Activated naive CD8-positive, alpha-beta T cell treated with anti-CD3 and anti-CD28 coated beads for 36 hours (primary cell): ENCODE data around the gene OR5AN1. TPM values are rescaled to one million over a fixed set of nuclear protein-coding genes. Genes with fewer than 3 reads are reported as not detected.

Source experiments
- DNase-seq: peaks from one replicate; pipeline ENCODE4 v3.0.0; 2021
- H3K27ac Mint-ChIP-seq: one replicate; pipeline ENCODE4 v1.8.0; 2022; ENCODE audit warnings: mild to moderate bottlenecking, moderate library complexity, mixed read lengths
- H3K27me3 Mint-ChIP-seq: one replicate; pipeline ENCODE4 v1.8.0; 2022; ENCODE audit warnings: mild to moderate bottlenecking, mixed read lengths
- H3K36me3 Mint-ChIP-seq: one replicate; pipeline ENCODE4 v1.8.0; 2021; ENCODE audit warnings: mild to moderate bottlenecking, mixed read lengths
- H3K4me1 Mint-ChIP-seq: one replicate; pipeline ENCODE4 v1.8.0; 2021; ENCODE audit warnings: mixed read lengths
- H3K4me3 Mint-ChIP-seq: one replicate; pipeline ENCODE4 v1.8.0; 2022; ENCODE audit warnings: mild to moderate bottlenecking, moderate library complexity, mixed read lengths
- H3K9me3 Mint-ChIP-seq: one replicate; pipeline ENCODE4 v1.8.0; 2022; ENCODE audit warnings: mixed read lengths
- total RNA-seq, 2 experiments: library from RNA; stranded (reverse); gene quantifications; one replicate each; pipeline ENCODE4 v1.2.3, GENCODE V29; 2021

Gene OR5AN1
- total RNA-seq, 2 experiments from 2014 or later: not detected

- Mint-ChIP-seq H3K27ac (no peak overlapping the region), H3K36me3 (no peaks in the 10 kb centered on the region), H3K4me3 (no peak overlapping the region), H3K27me3 (no peaks in the 10 kb centered on the region), H3K9me3 (peaks cover 12% of the 10 kb centered on the region), H3K4me1 (no peaks in the 10 kb centered on the region)
- no peak for DNase-seq
Measured at GRCh38 chr11:59401262-59401552, 42.5 kb downstream of the OR5AN1 start.

GRCh38 chr11:59403546-59403945 lies 44.9 kb downstream of the OR5AN1 start:
- Mint-ChIP-seq H3K36me3 (no peaks in the 10 kb centered on the region), H3K9me3 (peaks cover 12% of the 10 kb centered on the region), H3K27ac (no peak overlapping the region), H3K4me3 (no peak overlapping the region), H3K27me3 (no peaks in the 10 kb centered on the region), H3K4me1 (no peaks in the 10 kb centered on the region)
- DNase-seq: no peak

- no peak for DNase-seq
- peaks cover 18% of the 10 kb centered on the region for H3K4me1 Mint-ChIP-seq
- peaks cover 17% of the 10 kb centered on the region for H3K27me3 Mint-ChIP-seq
- no peak overlapping the region for H3K4me3 Mint-ChIP-seq
- H3K9me3 Mint-ChIP-seq: peaks cover 19% of the 10 kb centered on the region
- no peaks in the 10 kb centered on the region for H3K36me3 Mint-ChIP-seq
- H3K27ac Mint-ChIP-seq: no peak overlapping the region
Measured at GRCh38 chr11:59413646-59414045, 55.0 kb downstream of the OR5AN1 start.

GRCh38 chr11:59415111-59415510 lies 56.4 kb downstream of the OR5AN1 start:
- H3K4me1 Mint-ChIP-seq: peaks cover 18% of the 10 kb centered on the region
- DNase-seq: no peak
- H3K9me3 Mint-ChIP-seq: peaks cover 10% of the 10 kb centered on the region
- no peak overlapping the region for H3K4me3 Mint-ChIP-seq
- H3K36me3 Mint-ChIP-seq: no peaks in the 10 kb centered on the region
- H3K27me3 Mint-ChIP-seq: peaks cover 17% of the 10 kb centered on the region
- no peak overlapping the region for H3K27ac Mint-ChIP-seq

- Mint-ChIP-seq H3K4me3 (no peak overlapping the region), H3K4me1 (peaks cover 18% of the 10 kb centered on the region), H3K27me3 (peaks cover 17% of the 10 kb centered on the region), H3K9me3 (peaks cover 1% of the 10 kb centered on the region), H3K36me3 (no peaks in the 10 kb centered on the region), H3K27ac (no peak overlapping the region)
- DNase-seq: no peak
Measured at GRCh38 chr11:59416613-59417012, 57.9 kb downstream of the OR5AN1 start.

- no peaks in the 10 kb centered on the region for H3K36me3 Mint-ChIP-seq
- DNase-seq: no peak
- no peak overlapping the region for H3K27ac Mint-ChIP-seq
- H3K9me3 Mint-ChIP-seq: peaks cover 1% of the 10 kb centered on the region
- peaks cover 17% of the 10 kb centered on the region for H3K27me3 Mint-ChIP-seq
- no peak overlapping the region for H3K4me3 Mint-ChIP-seq
- peaks cover 18% of the 10 kb centered on the region for H3K4me1 Mint-ChIP-seq
Measured at GRCh38 chr11:59417023-59417422, 58.3 kb downstream of the OR5AN1 start.

- no peaks in the 10 kb centered on the region for H3K9me3 Mint-ChIP-seq
- H3K27me3 Mint-ChIP-seq: peaks cover 13% of the 10 kb centered on the region
- DNase-seq: no peak
- H3K4me3 Mint-ChIP-seq: no peak overlapping the region
- no peaks in the 10 kb centered on the region for H3K36me3 Mint-ChIP-seq
- no peak overlapping the region for H3K27ac Mint-ChIP-seq
- peaks cover 18% of the 10 kb centered on the region for H3K4me1 Mint-ChIP-seq
Measured at GRCh38 chr11:59418156-59418555, 59.5 kb downstream of the OR5AN1 start.

Other genes with a start within 250 kb of the OR5AN1 start
- 10 to 100 TPM; 85.7 to 91.7 TPM for gene FAM111A, start 216.0 kb upstream of the OR5AN1 start, total RNA-seq
- gene DTX4, start 186.8 kb upstream of the OR5AN1 start, total RNA-seq: under 1 TPM; 0.10 to 0.49 TPM
- gene MPEG1, start 146.0 kb upstream of the OR5AN1 start, total RNA-seq: under 1 TPM; 0.62 to 0.70 TPM
- gene OR5A2, start 67.5 kb downstream of the OR5AN1 start, total RNA-seq: not detected
- gene OR5A1, start 77.6 kb downstream of the OR5AN1 start, total RNA-seq: not detected
- not detected for gene OR4D6, start 98.1 kb downstream of the OR5AN1 start, total RNA-seq
- gene OR4D10, start 114.4 kb downstream of the OR5AN1 start, total RNA-seq: not detected
- not detected for gene OR4D11, start 144.7 kb downstream of the OR5AN1 start, total RNA-seq
- gene OR4D9, start 152.6 kb downstream of the OR5AN1 start, total RNA-seq: not detected